Measurements from ENCODE around the gene PDCL2. TPM values are rescaled to one million over a fixed set of nuclear protein-coding genes. Genes with fewer than 3 reads are reported as not detected.
A peak's percentile ranks its signal among the peaks of the same experiment; 100 is the strongest.

Gene PDCL2
- total RNA-seq, 1 experiment from 2014 or later: not detected

DNA sequence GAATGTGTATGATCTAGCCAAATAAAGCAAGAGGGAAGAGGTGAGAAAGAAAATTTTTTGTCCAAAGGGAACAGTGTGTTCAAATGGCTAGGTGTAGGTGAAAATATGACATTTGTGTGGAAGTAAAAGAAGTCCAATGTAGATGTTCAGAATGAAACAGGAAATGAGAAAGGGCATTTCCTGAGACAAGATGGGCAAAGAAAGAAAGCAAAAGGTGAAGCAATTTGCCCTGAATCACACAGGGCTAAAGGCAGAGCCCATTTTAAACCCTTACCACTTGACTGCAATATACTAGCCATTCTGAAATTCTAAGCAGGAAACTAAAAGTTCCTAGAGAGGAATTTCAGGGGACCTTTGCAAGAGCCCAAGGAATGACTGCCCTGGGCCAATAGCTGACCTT lies 81.4 kb downstream of the PDCL2 start:
- H3K79me2 ChIP-seq (ENCODE audit: insufficient read depth, low read length): no peaks in the 10 kb centered on the region

More for the DNA sequence above, 81.4 kb downstream of the PDCL2 start:
- Histone ChIP-seq H3K9ac (ENCODE audit: extremely low read depth, insufficient read length, low read length) (no peak overlapping the region), H2AK5ac (ENCODE audit: insufficient read length, low read length) (no peak overlapping the region), H3K4me2 (ENCODE audit: insufficient read depth, insufficient read length, low read length) (no peak overlapping the region), H3K14ac (ENCODE audit: insufficient read depth, low read length) (no peak overlapping the region), H2BK20ac (ENCODE audit: low read depth, low read length, poor library complexity, severe bottlenecking) (no peak overlapping the region), H3K27ac (ENCODE audit: insufficient read length, low read depth, low read length) (no peak overlapping the region), H3K18ac (ENCODE audit: insufficient read length, low read depth, low read length) (no peak overlapping the region), H2AFZ (ENCODE audit: low read length) (no peak overlapping the region), H2BK12ac (ENCODE audit: insufficient read length, low read depth, low read length) (no peak overlapping the region), H3T11ph (ENCODE audit: low read length) (no peak overlapping the region), H4K20me1 (ENCODE audit: control insufficient read depth, insufficient read depth, insufficient read length) (no peaks in the 10 kb centered on the region), H3K4ac (ENCODE audit: low read depth, low read length) (no peak overlapping the region), H3K9me3 (ENCODE audit: control insufficient read depth, low read depth, low read length) (no peaks in the 10 kb centered on the region), H4K5ac (ENCODE audit: insufficient read length, low read depth, low read length) (no peak overlapping the region), H2BK120ac (ENCODE audit: low read depth, low read length, poor library complexity, severe bottlenecking) (no peak overlapping the region), H4K8ac (replicated peaks; ENCODE audit: insufficient read length, low read depth, low read length) (no peak overlapping the region), H3K27me3 (ENCODE audit: insufficient read depth, low read length) (no peaks in the 10 kb centered on the region), H3K4me1 (ENCODE audit: insufficient read depth, low read length) (peaks cover 2% of the 10 kb centered on the region), H3K79me1 (ENCODE audit: insufficient read depth, low read depth, low read length, poor library complexity, severe bottlenecking) (no peaks in the 10 kb centered on the region), H2BK5ac (ENCODE audit: insufficient read length, low read length) (no peak overlapping the region), H3K56ac (ENCODE audit: insufficient read length, low read depth, low read length) (no peak overlapping the region), H4K91ac (ENCODE audit: insufficient read length, low read depth, low read length) (no peak overlapping the region), H3K23me2 (ENCODE audit: insufficient read length, low read depth, low read length, poor library complexity, severe bottlenecking) (no peaks in the 10 kb centered on the region), H3K23ac (ENCODE audit: insufficient read length, low read depth, low read length) (no peak overlapping the region), H2BK15ac (ENCODE audit: low read depth, low read length) (no peak overlapping the region)
- TF ChIP-seq, protein P1, sequence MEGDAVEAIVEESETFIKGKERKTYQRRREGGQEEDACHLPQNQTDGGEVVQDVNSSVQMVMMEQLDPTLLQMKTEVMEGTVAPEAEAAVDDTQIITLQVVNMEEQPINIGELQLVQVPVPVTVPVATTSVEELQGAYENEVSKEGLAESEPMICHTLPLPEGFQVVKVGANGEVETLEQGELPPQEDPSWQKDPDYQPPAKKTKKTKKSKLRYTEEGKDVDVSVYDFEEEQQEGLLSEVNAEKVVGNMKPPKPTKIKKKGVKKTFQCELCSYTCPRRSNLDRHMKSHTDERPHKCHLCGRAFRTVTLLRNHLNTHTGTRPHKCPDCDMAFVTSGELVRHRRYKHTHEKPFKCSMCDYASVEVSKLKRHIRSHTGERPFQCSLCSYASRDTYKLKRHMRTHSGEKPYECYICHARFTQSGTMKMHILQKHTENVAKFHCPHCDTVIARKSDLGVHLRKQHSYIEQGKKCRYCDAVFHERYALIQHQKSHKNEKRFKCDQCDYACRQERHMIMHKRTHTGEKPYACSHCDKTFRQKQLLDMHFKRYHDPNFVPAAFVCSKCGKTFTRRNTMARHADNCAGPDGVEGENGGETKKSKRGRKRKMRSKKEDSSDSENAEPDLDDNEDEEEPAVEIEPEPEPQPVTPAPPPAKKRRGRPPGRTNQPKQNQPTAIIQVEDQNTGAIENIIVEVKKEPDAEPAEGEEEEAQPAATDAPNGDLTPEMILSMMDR (conservative IDR thresholded peaks at IDR 0.05): no peak
- H3K27ac Mint-ChIP-seq: peak overlapping the region in 1 of 3 experiments; percentile 7; a peak in 1 of 7 replicates
- no peaks in the 10 kb centered on the region for H3K27me3 Mint-ChIP-seq (ENCODE audit: low read depth)
- no peak overlapping the region for H3K4me3 Mint-ChIP-seq
- no peaks in the 10 kb centered on the region for H3K9me3 Mint-ChIP-seq
- peaks cover 5 to 6% of the 10 kb centered on the region in 2 experiments for H3K4me1 Mint-ChIP-seq
- H3K36me3 Mint-ChIP-seq (ENCODE audit: insufficient read depth in 1 of 3, low read depth in 3 of 3): peaks cover 4 to 11% (median 5%) of the 10 kb centered on the region in 3 experiments; a peak in 6 of 7 replicates
- DNase-seq: no peak
